Hepatocyte (in vitro differentiated cells): ENCODE measurements around the gene SLC9B2.
A peak's percentile ranks its signal among the peaks of the same experiment; 100 is the strongest.

ENCODE experiments used
- EZH2 ChIP-seq: fragments of 200-600 bp; sonication (generic); IDR thresholded peaks from 2 replicates; pipeline ENCODE4 v1.6.1; 2016; ENCODE audit warnings: antibody characterized with exemption, mild to moderate bottlenecking, borderline replicate concordance
- EZH2phosphoT487 ChIP-seq: fragments of 200-600 bp; sonication (generic); IDR thresholded peaks from one replicate; pipeline ENCODE4 v1.6.1; 2018; ENCODE audit warnings: antibody characterized with exemption, mild to moderate bottlenecking, low read depth, moderate library complexity; ENCODE audit not compliant: unreplicated experiment, severe bottlenecking
- TF ChIP-seq, protein P1 (sequence below): fragments of 200-600 bp; sonication (generic); IDR thresholded peaks from 2 replicates; pipeline ENCODE4 v1.5.1; 2016; ENCODE audit warnings: antibody characterized with exemption, mild to moderate bottlenecking; ENCODE audit not compliant: poor library complexity

DNA sequence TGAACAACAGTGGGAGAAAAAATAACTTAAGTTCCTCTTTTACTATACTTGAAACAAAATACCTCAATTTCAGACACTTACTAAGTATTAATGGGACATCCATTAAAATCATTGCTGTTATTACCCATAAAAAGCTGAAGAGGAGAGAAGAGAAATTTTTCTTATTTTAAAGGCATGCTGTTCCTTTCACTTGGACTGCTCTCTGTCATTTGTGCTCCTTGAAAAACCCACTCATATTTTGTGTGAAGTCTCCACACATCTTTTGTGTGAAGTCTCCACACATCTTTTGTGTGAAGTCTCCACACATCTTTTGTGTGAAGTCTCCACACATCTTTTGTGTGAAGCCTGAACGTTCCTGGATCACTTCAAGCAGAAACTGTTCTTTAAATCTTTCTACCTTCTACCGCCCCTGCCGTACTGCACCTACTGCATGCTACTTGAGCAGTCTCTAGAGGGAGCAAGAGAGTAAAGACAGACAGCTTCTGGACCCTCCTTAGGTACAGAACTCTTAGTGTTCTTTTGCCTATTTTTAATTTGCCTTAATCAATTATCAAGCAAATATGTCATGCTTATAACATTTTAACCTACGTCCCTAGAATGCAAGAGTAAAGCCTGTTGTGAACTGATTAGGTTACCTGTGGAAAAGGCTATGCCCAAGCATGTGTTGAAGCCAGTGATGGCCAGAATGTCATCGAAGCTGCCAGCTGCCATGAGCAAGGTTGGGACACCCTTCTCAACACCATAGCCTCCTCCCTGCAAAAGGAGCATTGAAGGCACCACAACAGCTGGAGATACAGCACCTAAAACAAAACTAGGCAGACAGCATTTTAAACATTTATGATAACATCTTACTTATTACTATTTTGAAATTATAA lies 29.9 kb downstream of the SLC9B2 start:
- TF ChIP-seq, protein P1, sequence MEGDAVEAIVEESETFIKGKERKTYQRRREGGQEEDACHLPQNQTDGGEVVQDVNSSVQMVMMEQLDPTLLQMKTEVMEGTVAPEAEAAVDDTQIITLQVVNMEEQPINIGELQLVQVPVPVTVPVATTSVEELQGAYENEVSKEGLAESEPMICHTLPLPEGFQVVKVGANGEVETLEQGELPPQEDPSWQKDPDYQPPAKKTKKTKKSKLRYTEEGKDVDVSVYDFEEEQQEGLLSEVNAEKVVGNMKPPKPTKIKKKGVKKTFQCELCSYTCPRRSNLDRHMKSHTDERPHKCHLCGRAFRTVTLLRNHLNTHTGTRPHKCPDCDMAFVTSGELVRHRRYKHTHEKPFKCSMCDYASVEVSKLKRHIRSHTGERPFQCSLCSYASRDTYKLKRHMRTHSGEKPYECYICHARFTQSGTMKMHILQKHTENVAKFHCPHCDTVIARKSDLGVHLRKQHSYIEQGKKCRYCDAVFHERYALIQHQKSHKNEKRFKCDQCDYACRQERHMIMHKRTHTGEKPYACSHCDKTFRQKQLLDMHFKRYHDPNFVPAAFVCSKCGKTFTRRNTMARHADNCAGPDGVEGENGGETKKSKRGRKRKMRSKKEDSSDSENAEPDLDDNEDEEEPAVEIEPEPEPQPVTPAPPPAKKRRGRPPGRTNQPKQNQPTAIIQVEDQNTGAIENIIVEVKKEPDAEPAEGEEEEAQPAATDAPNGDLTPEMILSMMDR = peak; percentile 65
- TF ChIP-seq EZH2 (no peak), EZH2phosphoT487 (no peak)
